Measurements from ENCODE around the gene MMP24.

Gene MMP24

DNA sequence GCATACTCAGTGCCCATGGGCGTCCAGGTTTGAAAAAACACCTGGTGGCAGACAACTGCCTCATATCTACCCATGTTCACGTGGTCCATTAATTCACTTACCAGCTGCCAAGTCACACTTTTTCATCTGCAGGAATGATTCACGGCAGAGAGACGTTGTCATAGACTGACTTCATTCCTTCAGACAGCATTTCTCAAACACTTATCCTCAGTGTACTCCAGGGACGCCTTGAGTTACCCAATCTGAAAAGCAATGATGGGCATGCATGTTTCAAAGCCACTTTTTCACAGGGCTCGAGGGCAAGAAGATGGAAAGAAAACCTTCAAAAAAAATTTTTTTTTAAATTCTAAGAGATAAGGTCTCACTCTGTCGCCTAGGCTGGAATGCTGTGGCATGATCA is 45.4 kb downstream of the MMP24 start:
- H3K4me3 ChIP-seq (replicated peaks; ENCODE audit: low read depth, low read length): no peak overlapping the region
- no peaks in the 10 kb centered on the region for H3K27me3 ChIP-seq (replicated peaks; ENCODE audit: control insufficient read depth, insufficient read depth, low read length)
- TF ChIP-seq, protein P1, sequence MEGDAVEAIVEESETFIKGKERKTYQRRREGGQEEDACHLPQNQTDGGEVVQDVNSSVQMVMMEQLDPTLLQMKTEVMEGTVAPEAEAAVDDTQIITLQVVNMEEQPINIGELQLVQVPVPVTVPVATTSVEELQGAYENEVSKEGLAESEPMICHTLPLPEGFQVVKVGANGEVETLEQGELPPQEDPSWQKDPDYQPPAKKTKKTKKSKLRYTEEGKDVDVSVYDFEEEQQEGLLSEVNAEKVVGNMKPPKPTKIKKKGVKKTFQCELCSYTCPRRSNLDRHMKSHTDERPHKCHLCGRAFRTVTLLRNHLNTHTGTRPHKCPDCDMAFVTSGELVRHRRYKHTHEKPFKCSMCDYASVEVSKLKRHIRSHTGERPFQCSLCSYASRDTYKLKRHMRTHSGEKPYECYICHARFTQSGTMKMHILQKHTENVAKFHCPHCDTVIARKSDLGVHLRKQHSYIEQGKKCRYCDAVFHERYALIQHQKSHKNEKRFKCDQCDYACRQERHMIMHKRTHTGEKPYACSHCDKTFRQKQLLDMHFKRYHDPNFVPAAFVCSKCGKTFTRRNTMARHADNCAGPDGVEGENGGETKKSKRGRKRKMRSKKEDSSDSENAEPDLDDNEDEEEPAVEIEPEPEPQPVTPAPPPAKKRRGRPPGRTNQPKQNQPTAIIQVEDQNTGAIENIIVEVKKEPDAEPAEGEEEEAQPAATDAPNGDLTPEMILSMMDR (IDR thresholded peaks at IDR 0.05; ENCODE audit: insufficient read depth, low read length, poor library complexity, severe bottlenecking): no peak
- peaks cover 10% of the 10 kb centered on the region for H3K36me3 ChIP-seq (ENCODE audit: control insufficient read depth, insufficient read depth, low read length)
- no peak for DNase-seq (ENCODE audit: extremely low read depth, insufficient read length)

DNA sequence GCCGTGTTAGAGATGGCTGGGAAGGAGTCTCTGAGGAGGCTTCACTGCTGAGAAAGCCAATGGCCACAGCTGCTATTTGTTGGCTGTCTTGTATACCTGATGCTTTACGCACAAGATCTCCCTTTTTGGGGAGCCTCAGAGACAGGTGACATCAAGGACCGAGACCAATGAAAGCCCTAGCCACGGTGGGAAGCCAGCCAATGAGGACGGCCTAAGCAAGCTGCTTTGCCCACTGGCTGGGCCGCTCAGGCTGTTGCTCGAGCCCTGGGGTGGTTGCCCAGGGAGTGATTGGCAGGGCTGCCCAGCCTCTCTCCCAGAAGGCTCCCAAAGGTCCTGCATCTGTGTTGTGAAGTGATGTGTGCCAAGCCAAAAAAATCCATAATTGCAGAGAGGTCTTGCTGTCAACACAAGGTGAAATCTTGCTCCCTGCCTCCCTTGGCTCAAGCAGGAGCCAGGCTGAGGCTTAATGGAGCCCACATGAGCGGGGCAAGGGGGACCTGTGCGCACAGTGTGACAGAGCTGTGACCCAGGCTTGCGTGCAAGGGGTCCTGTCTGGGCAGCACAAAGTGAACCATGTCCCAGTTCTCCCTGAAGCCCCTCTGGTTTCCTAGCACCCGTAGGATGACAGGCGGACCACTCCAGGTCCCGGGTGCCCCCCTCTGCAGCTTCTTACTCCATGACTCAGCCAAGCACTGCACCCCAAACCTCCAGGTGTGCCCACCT is 47.1 kb downstream of the MMP24 start:
- Histone ChIP-seq H3K27me3 (replicated peaks; ENCODE audit: control insufficient read depth, insufficient read depth, low read length) (no peaks in the 10 kb centered on the region), H3K36me3 (ENCODE audit: control insufficient read depth, insufficient read depth, low read length) (peaks cover 10% of the 10 kb centered on the region), H3K4me3 (replicated peaks; ENCODE audit: low read depth, low read length) (no peak overlapping the region)
- DNase-seq (ENCODE audit: extremely low read depth, insufficient read length): no peak
- TF ChIP-seq, protein P1 (IDR thresholded peaks at IDR 0.05; ENCODE audit: insufficient read depth, low read length, poor library complexity, severe bottlenecking): no peak

DNA sequence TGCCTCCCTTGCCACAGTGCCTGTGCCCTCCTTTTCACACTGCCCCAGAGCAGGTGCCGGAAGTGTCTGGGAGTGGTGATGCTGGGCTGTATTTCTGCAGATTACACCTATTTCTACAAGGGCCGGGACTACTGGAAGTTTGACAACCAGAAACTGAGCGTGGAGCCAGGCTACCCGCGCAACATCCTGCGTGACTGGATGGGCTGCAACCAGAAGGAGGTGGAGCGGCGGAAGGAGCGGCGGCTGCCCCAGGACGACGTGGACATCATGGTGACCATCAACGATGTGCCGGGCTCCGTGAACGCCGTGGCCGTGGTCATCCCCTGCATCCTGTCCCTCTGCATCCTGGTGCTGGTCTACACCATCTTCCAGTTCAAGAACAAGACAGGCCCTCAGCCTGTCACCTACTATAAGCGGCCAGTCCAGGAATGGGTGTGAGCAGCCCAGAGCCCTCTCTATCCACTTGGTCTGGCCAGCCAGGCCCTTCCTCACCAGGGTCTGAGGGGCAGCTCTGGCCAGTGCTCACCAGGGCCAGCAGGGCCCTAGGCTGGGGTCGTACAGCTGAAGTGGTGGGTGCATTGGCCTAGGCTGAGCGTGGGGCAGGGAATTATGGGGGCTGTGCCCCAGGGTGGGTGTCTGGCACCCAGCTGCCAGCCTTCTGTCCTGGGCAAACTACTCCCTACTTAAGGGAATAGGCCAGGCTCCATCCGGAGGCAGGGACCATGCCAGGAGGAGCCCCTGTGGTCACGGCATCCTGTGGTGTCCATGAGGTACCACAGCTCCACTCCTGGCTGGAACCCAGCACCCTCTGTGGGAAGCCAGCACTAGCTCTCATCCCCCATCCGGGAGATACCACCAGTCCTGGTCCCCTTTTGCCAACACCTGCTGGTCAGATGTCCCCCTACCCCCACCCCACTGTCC is 47.9 kb downstream of the MMP24 start:
- H3K27me3 ChIP-seq (replicated peaks; ENCODE audit: control insufficient read depth, insufficient read depth, low read length): no peaks in the 10 kb centered on the region
- TF ChIP-seq, protein P1 (IDR thresholded peaks at IDR 0.05; ENCODE audit: insufficient read depth, low read length, poor library complexity, severe bottlenecking): no peak
- DNase-seq (ENCODE audit: extremely low read depth, insufficient read length): no peak
- H3K36me3 ChIP-seq (ENCODE audit: control insufficient read depth, insufficient read depth, low read length): peaks cover 15% of the 10 kb centered on the region
- H3K4me3 ChIP-seq (replicated peaks; ENCODE audit: low read depth, low read length): no peak overlapping the region

- Histone ChIP-seq H3K27me3 (replicated peaks; ENCODE audit: control insufficient read depth, insufficient read depth, low read length) (no peaks in the 10 kb centered on the region), H3K4me3 (replicated peaks; ENCODE audit: low read depth, low read length) (no peak overlapping the region), H3K36me3 (ENCODE audit: control insufficient read depth, insufficient read depth, low read length) (peaks cover 22% of the 10 kb centered on the region)
- DNase-seq (ENCODE audit: extremely low read depth, insufficient read length): no peak
- TF ChIP-seq, protein P1 (IDR thresholded peaks at IDR 0.05; ENCODE audit: insufficient read depth, low read length, poor library complexity, severe bottlenecking): no peak
Observed at GRCh38 chr20:35275741-35276251, 49.3 kb downstream of the MMP24 start.

DNA sequence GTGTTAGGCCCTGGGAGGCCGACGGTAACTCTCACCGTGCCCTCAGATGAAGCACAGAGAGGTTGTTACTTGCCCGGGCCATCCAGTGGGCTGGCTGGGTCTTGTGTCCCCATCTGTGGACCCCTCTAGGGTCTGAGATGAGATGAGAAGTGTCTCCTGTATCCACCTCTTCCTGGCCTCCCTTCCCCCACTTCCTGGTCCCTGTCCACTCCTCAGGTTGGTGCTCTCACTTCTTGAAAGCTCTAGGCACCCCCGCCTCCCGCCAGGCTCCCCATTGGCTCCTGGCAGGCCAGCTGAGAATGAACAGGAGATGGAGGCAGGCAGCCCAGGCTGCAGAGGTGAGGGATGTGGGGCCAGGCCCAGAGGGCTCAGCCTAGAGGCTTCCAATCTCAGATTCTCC is 49.9 kb downstream of the MMP24 start:
- H3K27me3 ChIP-seq (replicated peaks; ENCODE audit: control insufficient read depth, insufficient read depth, low read length): no peaks in the 10 kb centered on the region
- H3K4me3 ChIP-seq (replicated peaks; ENCODE audit: low read depth, low read length): peak overlapping the region; percentile 91
- TF ChIP-seq, protein P1 (IDR thresholded peaks at IDR 0.05; ENCODE audit: insufficient read depth, low read length, poor library complexity, severe bottlenecking): no peak
- DNase-seq (ENCODE audit: extremely low read depth, insufficient read length): no peak
- peaks cover 23% of the 10 kb centered on the region for H3K36me3 ChIP-seq (ENCODE audit: control insufficient read depth, insufficient read depth, low read length)
